GM18526 (cell line): ENCODE results near the gene TMPRSS2.

Experiments used
- POLR2A ChIP-seq: IDR thresholded peaks from 3 replicates; pipeline ENCODE4 v1.6.1; 2011; ENCODE audit not compliant: insufficient read length; ENCODE audit errors: extremely low read depth

TMPRSS2 gene

GRCh38 chr21:41500363-41500762 lies 7.6 kb downstream of the TMPRSS2 start:
- no peak for TF ChIP-seq POLR2A

- TF ChIP-seq POLR2A: no peak
Observed at GRCh38 chr21:41499920-41500319, 8.0 kb downstream of the TMPRSS2 start.

- TF ChIP-seq POLR2A: no peak
Observed at GRCh38 chr21:41497788-41498187, 10.2 kb downstream of the TMPRSS2 start.

- TF ChIP-seq POLR2A: no peak
Observed at GRCh38 chr21:41497008-41497407, 10.9 kb downstream of the TMPRSS2 start.

GRCh38 chr21:41494242-41494641 lies 13.7 kb downstream of the TMPRSS2 start:
- no peak for TF ChIP-seq POLR2A

- no peak for TF ChIP-seq POLR2A
Observed at GRCh38 chr21:41491412-41491811, 16.5 kb downstream of the TMPRSS2 start.

GRCh38 chr21:41490330-41490729 lies 17.6 kb downstream of the TMPRSS2 start:
- TF ChIP-seq POLR2A: no peak

GRCh38 chr21:41489329-41489728 lies 18.6 kb downstream of the TMPRSS2 start:
- no peak for TF ChIP-seq POLR2A

GRCh38 chr21:41488080-41488479 lies 19.9 kb downstream of the TMPRSS2 start:
- TF ChIP-seq POLR2A: no peak

- TF ChIP-seq POLR2A: no peak
Observed at GRCh38 chr21:41487082-41487481, 20.9 kb downstream of the TMPRSS2 start.

- no peak for TF ChIP-seq POLR2A
Observed at GRCh38 chr21:41483973-41484372, 24.0 kb downstream of the TMPRSS2 start.

GRCh38 chr21:41483415-41483814 lies 24.5 kb downstream of the TMPRSS2 start:
- no peak for TF ChIP-seq POLR2A

GRCh38 chr21:41482980-41483379 lies 25.0 kb downstream of the TMPRSS2 start:
- TF ChIP-seq POLR2A: no peak

- no peak for TF ChIP-seq POLR2A
Observed at GRCh38 chr21:41482301-41482700, 25.7 kb downstream of the TMPRSS2 start.

GRCh38 chr21:41481191-41481590 lies 26.8 kb downstream of the TMPRSS2 start:
- no peak for TF ChIP-seq POLR2A

GRCh38 chr21:41480086-41480690 lies 27.8 kb downstream of the TMPRSS2 start:
- no peak for TF ChIP-seq POLR2A

GRCh38 chr21:41479686-41480085 lies 28.3 kb downstream of the TMPRSS2 start:
- TF ChIP-seq POLR2A: no peak

- no peak for TF ChIP-seq POLR2A
Observed at GRCh38 chr21:41478319-41479177, 29.4 kb downstream of the TMPRSS2 start.
